ENCODE results near the gene MEN1.
A peak's percentile ranks its signal among the peaks of the same experiment; 100 is the strongest.

MEN1 gene

GRCh38 chr11:64810271-64810890 is at the start of gene MEN1:
TSS of gene MEN1 (minus strand) at chr11:64810551. CDS start at chr11:64810109, 442 bp downstream.
- H3K4me1 ChIP-seq (ENCODE audit: control insufficient read depth, insufficient read depth, low read length) = peaks cover 7% of the 10 kb centered on the region
- peak within 1 kb of the TSS; percentile 94 for H3K4me3 ChIP-seq (ENCODE audit: low read length)
- H3K9me3 ChIP-seq (ENCODE audit: control insufficient read depth, low read length) = no peaks in the 10 kb centered on the region
- no peaks in the 10 kb centered on the region for H3K27me3 ChIP-seq (ENCODE audit: control insufficient read depth, insufficient read depth, low read length)
- H3K36me3 ChIP-seq (ENCODE audit: control insufficient read depth, insufficient read depth, low read length) = peaks cover 10% of the 10 kb centered on the region
- H3K9ac ChIP-seq (ENCODE audit: low read length) = peak within 1 kb of the TSS; percentile 70

GRCh38 chr11:64859542-64860414 is 49.4 kb upstream of the MEN1 start:
- Histone ChIP-seq H3K27me3 (ENCODE audit: control insufficient read depth, insufficient read depth, low read length) (no peaks in the 10 kb centered on the region), H3K4me1 (ENCODE audit: control insufficient read depth, insufficient read depth, low read length) (peaks cover 66% of the 10 kb centered on the region), H3K36me3 (ENCODE audit: control insufficient read depth, insufficient read depth, low read length) (peaks cover 5% of the 10 kb centered on the region), H3K9ac (ENCODE audit: low read length) (no peak overlapping the region), H3K4me3 (ENCODE audit: low read length) (no peak overlapping the region), H3K9me3 (ENCODE audit: control insufficient read depth, low read length) (no peaks in the 10 kb centered on the region)

- peaks cover 11% of the 10 kb centered on the region for H3K36me3 ChIP-seq (ENCODE audit: control insufficient read depth, insufficient read depth, low read length)
- no peak overlapping the region for H3K4me3 ChIP-seq (ENCODE audit: low read length)
- no peaks in the 10 kb centered on the region for H3K27me3 ChIP-seq (ENCODE audit: control insufficient read depth, insufficient read depth, low read length)
- H3K4me1 ChIP-seq (ENCODE audit: control insufficient read depth, insufficient read depth, low read length) = peaks cover 66% of the 10 kb centered on the region
- no peak overlapping the region for H3K9ac ChIP-seq (ENCODE audit: low read length)
- H3K9me3 ChIP-seq (ENCODE audit: control insufficient read depth, low read length) = no peaks in the 10 kb centered on the region
Measured at GRCh38 chr11:64858467-64859263, 48.3 kb upstream of the MEN1 start.

GRCh38 chr11:64857485-64857884 is 47.1 kb upstream of the MEN1 start:
- Histone ChIP-seq H3K4me3 (ENCODE audit: low read length) (no peak overlapping the region), H3K27me3 (ENCODE audit: control insufficient read depth, insufficient read depth, low read length) (no peaks in the 10 kb centered on the region), H3K4me1 (ENCODE audit: control insufficient read depth, insufficient read depth, low read length) (peaks cover 68% of the 10 kb centered on the region), H3K9ac (ENCODE audit: low read length) (no peak overlapping the region), H3K36me3 (ENCODE audit: control insufficient read depth, insufficient read depth, low read length) (peaks cover 11% of the 10 kb centered on the region), H3K9me3 (ENCODE audit: control insufficient read depth, low read length) (no peaks in the 10 kb centered on the region)

- H3K27me3 ChIP-seq (ENCODE audit: control insufficient read depth, insufficient read depth, low read length) = no peaks in the 10 kb centered on the region
- peaks cover 77% of the 10 kb centered on the region for H3K4me1 ChIP-seq (ENCODE audit: control insufficient read depth, insufficient read depth, low read length)
- H3K9me3 ChIP-seq (ENCODE audit: control insufficient read depth, low read length) = no peaks in the 10 kb centered on the region
- peak overlapping the region; percentile 61 for H3K9ac ChIP-seq (ENCODE audit: low read length)
- H3K36me3 ChIP-seq (ENCODE audit: control insufficient read depth, insufficient read depth, low read length) = peaks cover 11% of the 10 kb centered on the region
- no peak overlapping the region for H3K4me3 ChIP-seq (ENCODE audit: low read length)
Measured at GRCh38 chr11:64856382-64857227, 46.3 kb upstream of the MEN1 start.

GRCh38 chr11:64855596-64856304 is 45.4 kb upstream of the MEN1 start:
- peaks cover 85% of the 10 kb centered on the region for H3K4me1 ChIP-seq (ENCODE audit: control insufficient read depth, insufficient read depth, low read length)
- no peaks in the 10 kb centered on the region for H3K27me3 ChIP-seq (ENCODE audit: control insufficient read depth, insufficient read depth, low read length)
- H3K9me3 ChIP-seq (ENCODE audit: control insufficient read depth, low read length) = no peaks in the 10 kb centered on the region
- H3K4me3 ChIP-seq (ENCODE audit: low read length) = no peak overlapping the region
- peak overlapping the region; percentile 61 for H3K9ac ChIP-seq (ENCODE audit: low read length)
- H3K36me3 ChIP-seq (ENCODE audit: control insufficient read depth, insufficient read depth, low read length) = peaks cover 11% of the 10 kb centered on the region

GRCh38 chr11:64854534-64855502 is 44.5 kb upstream of the MEN1 start:
- Histone ChIP-seq H3K4me1 (ENCODE audit: control insufficient read depth, insufficient read depth, low read length) (peaks cover 92% of the 10 kb centered on the region), H3K4me3 (ENCODE audit: low read length) (no peak overlapping the region), H3K9ac (ENCODE audit: low read length) (no peak overlapping the region), H3K9me3 (ENCODE audit: control insufficient read depth, low read length) (no peaks in the 10 kb centered on the region), H3K36me3 (ENCODE audit: control insufficient read depth, insufficient read depth, low read length) (peaks cover 11% of the 10 kb centered on the region), H3K27me3 (ENCODE audit: control insufficient read depth, insufficient read depth, low read length) (no peaks in the 10 kb centered on the region)

- H3K4me3 ChIP-seq (ENCODE audit: low read length) = no peak overlapping the region
- no peaks in the 10 kb centered on the region for H3K9me3 ChIP-seq (ENCODE audit: control insufficient read depth, low read length)
- H3K36me3 ChIP-seq (ENCODE audit: control insufficient read depth, insufficient read depth, low read length) = peaks cover 6% of the 10 kb centered on the region
- H3K9ac ChIP-seq (ENCODE audit: low read length) = no peak overlapping the region
- H3K27me3 ChIP-seq (ENCODE audit: control insufficient read depth, insufficient read depth, low read length) = no peaks in the 10 kb centered on the region
- H3K4me1 ChIP-seq (ENCODE audit: control insufficient read depth, insufficient read depth, low read length) = peaks cover 94% of the 10 kb centered on the region
Measured at GRCh38 chr11:64854157-64854533, 43.8 kb upstream of the MEN1 start.

GRCh38 chr11:64853709-64854108 is 43.4 kb upstream of the MEN1 start:
- H3K9ac ChIP-seq (ENCODE audit: low read length) = no peak overlapping the region

GRCh38 chr11:64852804-64853509 is 42.6 kb upstream of the MEN1 start:
- peaks cover 95% of the 10 kb centered on the region for H3K4me1 ChIP-seq (ENCODE audit: control insufficient read depth, insufficient read depth, low read length)
- no peak overlapping the region for H3K4me3 ChIP-seq (ENCODE audit: low read length)
- H3K27me3 ChIP-seq (ENCODE audit: control insufficient read depth, insufficient read depth, low read length) = no peaks in the 10 kb centered on the region
- H3K36me3 ChIP-seq (ENCODE audit: control insufficient read depth, insufficient read depth, low read length) = peaks cover 6% of the 10 kb centered on the region
- no peak overlapping the region for H3K9ac ChIP-seq (ENCODE audit: low read length)
- no peaks in the 10 kb centered on the region for H3K9me3 ChIP-seq (ENCODE audit: control insufficient read depth, low read length)

More at GRCh38 chr11:64853709-64854108, 43.4 kb upstream of the MEN1 start:
- peaks cover 94% of the 10 kb centered on the region for H3K4me1 ChIP-seq (ENCODE audit: control insufficient read depth, insufficient read depth, low read length)
- no peaks in the 10 kb centered on the region for H3K27me3 ChIP-seq (ENCODE audit: control insufficient read depth, insufficient read depth, low read length)
- no peaks in the 10 kb centered on the region for H3K9me3 ChIP-seq (ENCODE audit: control insufficient read depth, low read length)
- H3K36me3 ChIP-seq (ENCODE audit: control insufficient read depth, insufficient read depth, low read length) = peaks cover 6% of the 10 kb centered on the region
- no peak overlapping the region for H3K4me3 ChIP-seq (ENCODE audit: low read length)

Data from mucosa of stomach (tissue), 1 donor.